Measurements from ENCODE around the gene DNAAF1.

Gene DNAAF1

DNA sequence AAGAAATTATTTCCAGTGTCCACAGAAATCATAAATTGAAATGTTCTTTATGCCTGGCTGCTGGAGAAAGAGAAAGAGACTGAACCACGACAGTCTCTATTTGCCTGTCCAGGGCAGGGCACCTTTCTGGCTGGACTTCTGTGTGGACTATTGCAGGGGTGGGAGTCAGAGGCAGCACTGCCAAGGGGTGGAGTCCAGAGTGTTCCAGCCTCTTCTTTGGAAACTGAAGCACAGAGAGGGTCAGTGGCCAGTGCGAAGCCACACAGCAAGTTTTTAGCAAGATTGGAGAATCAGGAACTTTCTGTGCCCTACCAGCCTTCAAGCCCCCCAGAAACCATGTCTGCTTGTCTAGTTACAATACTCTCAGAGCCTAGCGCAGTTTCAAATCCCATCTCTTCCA lies 79.4 kb downstream of the DNAAF1 start:
- TF ChIP-seq ZFX (IDR thresholded peaks at IDR 0.05; ENCODE audit: borderline replicate concordance) (no peak), CTCF (IDR thresholded peaks at IDR 0.05) (no peak)

DNA sequence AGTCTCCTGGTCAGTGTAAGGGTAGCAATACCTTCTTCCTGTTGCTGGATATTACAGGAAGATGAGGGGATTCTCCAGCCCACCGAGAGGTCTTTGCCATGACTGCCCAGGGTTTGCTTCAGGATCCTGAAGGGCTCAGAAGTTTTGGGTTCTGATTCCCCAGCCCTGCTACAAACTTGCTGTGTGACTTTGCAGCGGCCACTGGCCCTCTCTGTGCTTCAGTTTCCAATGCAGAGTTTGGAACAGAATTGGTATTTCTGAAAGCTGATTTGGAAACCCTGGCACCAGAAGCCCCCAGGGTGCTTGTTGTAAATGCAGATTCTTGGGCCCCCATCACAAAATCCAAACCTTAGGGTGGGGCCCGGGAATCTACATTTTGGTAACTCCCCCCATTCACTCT lies 80.0 kb downstream of the DNAAF1 start:
- H3K27ac ChIP-seq: no peak overlapping the region
- TF ChIP-seq CTCF (IDR thresholded peaks at IDR 0.05) (no peak), ZFX (IDR thresholded peaks at IDR 0.05; ENCODE audit: borderline replicate concordance) (no peak)

More for the DNA sequence above, 79.4 kb downstream of the DNAAF1 start:
- no peak overlapping the region for H3K27ac ChIP-seq

DNA sequence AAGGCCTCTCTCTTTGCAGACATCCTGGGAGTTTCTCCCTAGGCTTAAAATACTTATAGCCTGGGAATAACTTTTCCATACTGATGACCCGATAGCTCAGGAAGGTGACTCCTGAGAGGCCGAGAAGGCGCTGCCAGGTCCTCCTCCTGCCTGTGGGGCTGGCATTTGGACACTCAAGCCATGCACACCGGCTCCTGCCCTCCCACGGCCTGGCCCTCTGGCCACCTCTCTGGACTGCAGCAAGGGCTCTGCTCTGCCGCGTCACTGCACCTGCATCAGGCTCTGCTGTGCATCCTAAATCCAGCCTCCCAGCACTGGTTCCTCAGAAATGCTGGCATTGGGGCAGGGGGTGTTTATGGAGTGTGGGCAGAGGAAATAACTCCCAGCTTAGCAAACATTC lies 80.5 kb downstream of the DNAAF1 start:
- TF ChIP-seq ZFX (IDR thresholded peaks at IDR 0.05; ENCODE audit: borderline replicate concordance): no peak
- TF ChIP-seq CTCF (IDR thresholded peaks at IDR 0.05): no peak
- H3K27ac ChIP-seq: no peak overlapping the region

DNA sequence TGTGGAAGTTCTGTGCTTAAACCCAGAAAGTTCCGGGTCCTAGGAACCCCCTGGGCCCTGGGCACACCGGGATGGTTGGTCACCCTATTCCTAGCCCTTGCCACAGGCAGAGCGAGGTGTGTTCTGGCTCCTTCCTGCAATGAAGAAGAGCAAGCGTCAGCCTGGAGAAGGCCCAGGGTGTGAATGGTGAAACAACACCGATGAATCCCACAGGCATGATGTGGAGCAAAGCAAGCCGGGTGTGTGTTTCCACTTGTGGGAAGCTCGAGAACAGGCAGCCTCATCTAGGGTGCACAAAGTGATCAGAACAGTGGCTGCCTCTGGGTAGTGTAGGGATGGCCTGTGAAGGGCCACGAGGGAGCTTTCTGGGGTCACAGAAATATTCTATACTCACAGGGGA lies 80.9 kb downstream of the DNAAF1 start:
- H3K27ac ChIP-seq: no peak overlapping the region
- TF ChIP-seq CTCF (IDR thresholded peaks at IDR 0.05): no peak
- TF ChIP-seq ZFX (IDR thresholded peaks at IDR 0.05; ENCODE audit: borderline replicate concordance): no peak
